HG03460 (cell line): ENCODE data around the gene PPARG.
"Not testable (repeated sequence)": the region's sequence is repeated elsewhere in the genome, so short reads cannot be mapped to it uniquely, and the experiment has no call there.

Experiments
- ATAC-seq: cut with Tn5 transposase; IDR thresholded peaks from one replicate; pipeline ENCODE4 v1.9.1; 2021; ENCODE audit not compliant: unreplicated experiment

The PPARG gene

GRCh38 chr3:12472796-12473195 is 183.9 kb downstream of the PPARG start:
- no peak for ATAC-seq

- ATAC-seq, result no peak
Measured at GRCh38 chr3:12473511-12473910, 184.6 kb downstream of the PPARG start.

DNA sequence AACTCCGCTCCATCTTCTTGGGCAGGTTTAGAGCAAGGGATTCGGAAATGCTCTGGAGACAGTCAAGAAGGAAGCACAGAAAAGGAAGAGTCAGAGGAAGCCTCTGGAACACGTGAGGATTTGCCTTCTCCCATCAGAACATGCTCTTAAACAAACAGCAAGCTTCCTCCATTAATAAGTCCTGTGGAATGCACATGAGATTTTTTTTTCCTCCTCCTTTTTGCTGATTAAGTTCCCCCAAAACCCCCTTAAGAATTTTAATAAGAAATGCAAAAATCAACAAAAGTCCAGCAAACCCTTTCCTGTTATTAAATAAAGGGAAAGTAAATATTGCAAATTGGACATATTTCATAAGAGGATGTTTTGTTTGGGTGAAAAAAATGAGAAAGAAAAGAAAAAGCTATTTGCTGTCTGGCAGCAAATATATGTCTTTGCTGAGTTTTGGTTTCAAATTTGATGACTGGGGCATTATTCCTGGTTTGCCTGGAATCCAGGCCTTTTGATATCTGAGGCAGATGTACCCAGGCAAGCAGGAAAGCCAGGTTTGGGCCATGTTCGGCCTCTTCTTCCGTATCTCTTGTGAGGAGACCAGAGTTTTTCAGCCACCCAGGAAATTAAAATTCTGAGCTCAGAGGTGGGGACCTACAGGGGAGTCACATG is 187.5 kb downstream of the PPARG start:
- no peak for ATAC-seq

GRCh38 chr3:12477256-12477655 is 188.4 kb downstream of the PPARG start:
- ATAC-seq, result no peak

DNA sequence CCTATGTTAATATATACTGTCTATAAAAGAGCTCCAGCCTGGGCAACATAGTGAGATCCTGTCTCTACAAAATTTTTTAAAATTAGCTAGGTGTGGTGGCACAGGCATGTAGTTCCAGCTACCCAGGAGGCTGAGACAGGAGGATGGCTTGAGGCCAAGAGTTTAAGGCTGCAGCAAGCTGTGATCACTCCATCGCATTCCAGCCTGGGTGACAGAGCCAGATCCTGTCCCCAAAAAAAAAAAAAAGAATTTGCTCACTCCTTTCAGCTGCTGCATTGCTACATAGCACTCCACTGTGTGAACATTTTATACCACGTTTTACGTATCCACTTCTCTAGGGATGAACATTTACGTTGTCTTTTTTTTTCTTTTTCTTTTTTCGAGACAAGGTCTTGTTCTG is 189.5 kb downstream of the PPARG start:
- no peak for ATAC-seq

DNA sequence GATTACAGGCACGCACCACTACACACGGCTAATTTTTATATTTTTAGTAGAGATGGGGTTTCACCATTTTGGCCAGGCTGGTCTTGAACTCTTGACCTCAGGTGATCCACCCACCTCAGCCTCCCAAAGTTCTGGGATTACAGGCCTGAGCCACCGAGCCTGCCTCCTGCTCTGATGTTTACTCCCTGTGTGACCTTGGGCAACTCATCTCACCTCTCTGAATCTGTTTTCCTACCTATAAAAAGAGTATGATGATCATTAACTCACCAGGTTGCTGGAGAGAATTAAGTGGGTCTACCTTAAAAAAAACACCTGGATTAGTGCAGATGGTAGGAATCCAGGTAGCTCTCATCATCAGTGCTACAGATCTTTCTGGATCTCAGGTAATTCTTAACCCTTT is 190.3 kb downstream of the PPARG start:
- not testable (repeated sequence) for ATAC-seq

GRCh38 chr3:12479919-12480427 is 191.1 kb downstream of the PPARG start:
- ATAC-seq, result no peak

DNA sequence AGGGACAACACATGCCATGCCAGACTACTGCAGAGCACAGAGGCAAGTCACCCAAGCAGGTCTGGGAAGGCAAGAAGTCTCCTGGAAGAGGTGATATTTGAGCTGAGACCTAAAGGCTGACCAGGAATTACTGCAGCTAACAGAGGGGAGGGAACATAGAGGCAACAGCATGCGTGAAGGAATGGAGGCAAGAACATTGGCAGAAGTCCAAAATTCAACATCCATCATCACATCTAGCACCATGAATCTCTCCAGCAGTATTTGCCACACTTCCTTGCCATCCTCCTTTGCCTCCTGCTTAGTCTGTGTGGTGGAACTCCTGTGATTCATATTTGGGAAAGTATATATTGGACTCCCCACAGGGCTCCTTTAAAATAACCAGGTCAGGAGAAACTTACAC is 194.5 kb downstream of the PPARG start:
- ATAC-seq, result no peak

GRCh38 chr3:12483872-12484197 is 195.0 kb downstream of the PPARG start:
- ATAC-seq, result no peak
